Endothelial cell (in vitro differentiated cells): ENCODE data around the gene CLCC1. TPM values are rescaled to one million over a fixed set of nuclear protein-coding genes. Genes with fewer than 3 reads are reported as not detected.

Experiments
- DNase-seq: peaks from one replicate; pipeline ENCODE4 v3.0.0; 2021; ENCODE audit warnings: low spot score
- H3K27ac Mint-ChIP-seq: one replicate; pipeline ENCODE4 v1.8.0; 2021; ENCODE audit warnings: mixed read lengths, inconsistent platforms; ENCODE audit not compliant: unreplicated experiment
- H3K27me3 Mint-ChIP-seq: one replicate; pipeline ENCODE4 v1.8.0; 2021; ENCODE audit warnings: mild to moderate bottlenecking, moderate library complexity, mixed read lengths, inconsistent platforms; ENCODE audit not compliant: unreplicated experiment
- H3K36me3 Mint-ChIP-seq: one replicate; pipeline ENCODE4 v1.8.0; 2021; ENCODE audit warnings: mild to moderate bottlenecking, low read depth, mixed read lengths, inconsistent platforms; ENCODE audit not compliant: unreplicated experiment
- H3K4me1 Mint-ChIP-seq: one replicate; pipeline ENCODE4 v1.8.0; 2021; ENCODE audit warnings: mild to moderate bottlenecking, mixed read lengths, inconsistent platforms; ENCODE audit not compliant: unreplicated experiment
- H3K4me3 Mint-ChIP-seq: one replicate; pipeline ENCODE4 v1.8.0; 2021; ENCODE audit warnings: mild to moderate bottlenecking, mixed read lengths, inconsistent platforms; ENCODE audit not compliant: unreplicated experiment
- H3K9me3 Mint-ChIP-seq: one replicate; pipeline ENCODE4 v1.8.0; 2021; ENCODE audit warnings: mixed read lengths, inconsistent platforms; ENCODE audit not compliant: unreplicated experiment
- CTCF ChIP-seq: fragments of 200-600 bp; sonication (generic); IDR thresholded peaks from one replicate; pipeline ENCODE4 v1.5.0; 2021; ENCODE audit warnings: antibody characterized with exemption; ENCODE audit not compliant: unreplicated experiment
- total RNA-seq: library from RNA; stranded (reverse); fragmentation: NEBNext Ultra II Directional; extraction: Animal tissue kit (Norgen Biotek cat#: 25700); gene quantifications from one replicate; pipeline ENCODE4 v1.2.1, GENCODE V29; 2021; ENCODE audit not compliant: unreplicated experiment

The CLCC1 gene
- total RNA-seq, 1 donor from 2014 or later, result 28.2 TPM

GRCh38 chr1:108972951-108973350 is 9.7 kb upstream of the CLCC1 start:
- peaks cover 2% of the 10 kb centered on the region for H3K27me3 Mint-ChIP-seq
- no peaks in the 10 kb centered on the region for H3K4me1 Mint-ChIP-seq
- H3K4me3 Mint-ChIP-seq, result no peak overlapping the region
- no peak overlapping the region for H3K27ac Mint-ChIP-seq
- H3K36me3 Mint-ChIP-seq, result peaks cover 30% of the 10 kb centered on the region
- no peak for TF ChIP-seq CTCF
- no peaks in the 10 kb centered on the region for H3K9me3 Mint-ChIP-seq
- DNase-seq, result no peak

GRCh38 chr1:108969346-108969745 is 6.1 kb upstream of the CLCC1 start:
- H3K27me3 Mint-ChIP-seq, result peaks cover 3% of the 10 kb centered on the region
- DNase-seq, result no peak
- no peaks in the 10 kb centered on the region for H3K9me3 Mint-ChIP-seq
- peaks cover 9% of the 10 kb centered on the region for H3K4me1 Mint-ChIP-seq
- no peak for TF ChIP-seq CTCF
- peaks cover 25% of the 10 kb centered on the region for H3K36me3 Mint-ChIP-seq
- H3K4me3 Mint-ChIP-seq, result no peak overlapping the region
- no peak overlapping the region for H3K27ac Mint-ChIP-seq

- Mint-ChIP-seq H3K27ac (peak overlapping the region; percentile 42), H3K4me3 (peak overlapping the region; percentile 91), H3K36me3 (no peaks in the 10 kb centered on the region), H3K4me1 (peaks cover 15% of the 10 kb centered on the region), H3K9me3 (no peaks in the 10 kb centered on the region), H3K27me3 (peaks cover 4% of the 10 kb centered on the region)
- DNase-seq, result no peak
- no peak for TF ChIP-seq CTCF
Measured at GRCh38 chr1:108962681-108963051, 618 bp downstream of the CLCC1 start.

GRCh38 chr1:108961752-108962486 is 1.4 kb downstream of the CLCC1 start:
- H3K4me3 Mint-ChIP-seq, result peak overlapping the region; percentile 91
- no peak overlapping the region for H3K27ac Mint-ChIP-seq
- H3K9me3 Mint-ChIP-seq, result no peaks in the 10 kb centered on the region
- H3K27me3 Mint-ChIP-seq, result peaks cover 4% of the 10 kb centered on the region
- H3K4me1 Mint-ChIP-seq, result peaks cover 7% of the 10 kb centered on the region
- H3K36me3 Mint-ChIP-seq, result no peaks in the 10 kb centered on the region
- DNase-seq, result no peak
- no peak for TF ChIP-seq CTCF

- Mint-ChIP-seq H3K9me3 (no peaks in the 10 kb centered on the region), H3K27me3 (peaks cover 4% of the 10 kb centered on the region), H3K4me3 (no peak overlapping the region), H3K4me1 (peaks cover 7% of the 10 kb centered on the region), H3K36me3 (no peaks in the 10 kb centered on the region), H3K27ac (no peak overlapping the region)
- no peak for TF ChIP-seq CTCF
- no peak for DNase-seq
Measured at GRCh38 chr1:108961198-108961597, 2.1 kb downstream of the CLCC1 start.
